ENCODE data around the gene BRINP1. TPM values are rescaled to one million over a fixed set of nuclear protein-coding genes. Genes with fewer than 3 reads are reported as not detected.

The BRINP1 gene
- total and polyA plus RNA-seq, 7 donors = 0.03 to 0.20 (median 0.17) TPM; not detected in 4

- no peak for TF ChIP-seq CTCF (IDR thresholded peaks at IDR 0.05)
- Histone ChIP-seq H3K4me3 (no peak overlapping the region), H3K36me3 (ENCODE audit: insufficient read depth in 1 of 2, low read depth in 1 of 2) (no peaks in the 10 kb centered on the region), H3K27me3 (ENCODE audit: insufficient read depth in 3 of 3, low read length in 2 of 3) (peaks cover 0 to 3% (median 0%) of the 10 kb centered on the region in 3 donors), H3K27ac (no peak overlapping the region), H3K9me3 (no peaks in the 10 kb centered on the region), H3K4me1 (no peaks in the 10 kb centered on the region)
- 89 to 95% (median 92%) methylated on average over 1 of the region's 1 CpG for WGBS, 3 donors
- intact Hi-C loops (cut with DNase I) = no loop called here
- DNase-seq = no peak
- ATAC-seq = no peak
These were observed 88.3 kb downstream of the BRINP1 start for GRCh38 chr9:119280740-119281485.

GRCh38 chr9:119278171-119278570 is 91.1 kb downstream of the BRINP1 start:
- no peak for ATAC-seq
- 67 to 73% (median 73%) methylated on average over 4 of the region's 4 CpGs for WGBS, 3 donors
- TF ChIP-seq CTCF (IDR thresholded peaks at IDR 0.05) = no peak

GRCh38 chr9:119273984-119274665 is 95.1 kb downstream of the BRINP1 start:
- WGBS, 3 donors = 18 to 45% (median 22%) methylated on average over 3 of the region's 3 CpGs
- H3K4me3 ChIP-seq = no peak overlapping the region
- peaks cover 8% of the 10 kb centered on the region for H3K4me1 ChIP-seq
- ATAC-seq (peak; percentile 81 to 97 (median 90)), DNase-seq (no peak)
- intact Hi-C loops (cut with DNase I) = loop anchor here in 1 of 2 donors (5.0 kb wide), 1 partner anchor 47 kb away; no protein-coding TSS in a partner anchor
- no peaks in the 10 kb centered on the region for H3K27me3 ChIP-seq (ENCODE audit: insufficient read depth in 3 of 3, low read length in 2 of 3)
- no peak for TF ChIP-seq CTCF (IDR thresholded peaks at IDR 0.05)
- H3K36me3 ChIP-seq (ENCODE audit: insufficient read depth in 1 of 2, low read depth in 1 of 2) = no peaks in the 10 kb centered on the region
- no peaks in the 10 kb centered on the region for H3K9me3 ChIP-seq
- H3K27ac ChIP-seq = peak overlapping the region; percentile 72

More at GRCh38 chr9:119278171-119278570, 91.1 kb downstream of the BRINP1 start:
- peaks cover 7% of the 10 kb centered on the region for H3K4me1 ChIP-seq
- DNase-seq = no peak
- no peaks in the 10 kb centered on the region for H3K36me3 ChIP-seq (ENCODE audit: insufficient read depth in 1 of 2, low read depth in 1 of 2)
- no peak overlapping the region for H3K27ac ChIP-seq
- H3K4me3 ChIP-seq = no peak overlapping the region
- no peaks in the 10 kb centered on the region for H3K9me3 ChIP-seq
- no peaks in the 10 kb centered on the region for H3K27me3 ChIP-seq (ENCODE audit: insufficient read depth in 3 of 3, low read length in 2 of 3)
- intact Hi-C loops (cut with DNase I) = no loop called here

- intact Hi-C loops (cut with DNase I) = loop anchor here in 1 of 2 donors (5.0 kb wide), 1 partner anchor 46 kb away; no protein-coding TSS in a partner anchor
- Histone ChIP-seq H3K4me3 (no peak overlapping the region), H3K9me3 (no peaks in the 10 kb centered on the region), H3K27me3 (ENCODE audit: insufficient read depth in 3 of 3, low read length in 2 of 3) (no peaks in the 10 kb centered on the region), H3K4me1 (peaks cover 8% of the 10 kb centered on the region), H3K36me3 (ENCODE audit: insufficient read depth in 1 of 2, low read depth in 1 of 2) (no peaks in the 10 kb centered on the region), H3K27ac (peak overlapping the region; percentile 72)
- ATAC-seq (peak in 3 of 4 donors; percentile 37 to 40 (median 39)), DNase-seq (no peak)
- TF ChIP-seq CTCF (IDR thresholded peaks at IDR 0.05) = no peak
- WGBS, 3 donors = 34 to 45% (median 39%) methylated on average over 5 of the region's 5 CpGs
These were observed 95.8 kb downstream of the BRINP1 start for GRCh38 chr9:119273325-119273904.

Data from psoas muscle (tissue), 8 donors.